Measurements from ENCODE around the gene SNTA1. TPM values are rescaled to one million over a fixed set of nuclear protein-coding genes. Genes with fewer than 3 reads are reported as not detected.
A peak's percentile ranks its signal among the peaks of the same experiment; 100 is the strongest.

Gene SNTA1
- total and polyA plus RNA-seq, 9 of the 15 experiments (the other 6 are each of a cell fraction or from before 2014, with no cell fraction given): 1.2 to 40.8 (median 20.3) TPM

DNA sequence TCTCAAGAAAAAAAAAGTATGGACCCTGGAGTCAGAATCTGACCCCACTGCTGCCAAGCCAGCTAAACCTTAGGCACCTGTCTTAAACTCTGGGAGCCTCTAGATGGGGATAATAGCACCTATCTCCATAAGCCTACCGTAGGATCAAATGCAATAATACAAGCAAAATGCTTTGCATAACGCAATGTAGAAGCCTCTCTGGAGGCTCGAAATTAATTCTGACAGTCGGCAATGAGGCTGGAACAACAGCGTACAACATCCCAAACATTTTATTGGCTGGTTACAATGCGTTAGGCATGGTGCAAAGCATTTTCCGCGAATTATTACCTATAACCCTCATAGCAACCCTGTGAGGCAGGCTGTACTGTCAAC lies 42.8 kb downstream of the SNTA1 start:
- WGBS (ENCODE audit: insufficient coverage, low coverage, missing lambda C conversion rate): 0% methylated on average over 8 of the region's 8 CpGs
- intact Hi-C loops (cut with micrococcal nuclease): loop anchor here (5.0 kb wide), 2 partner anchors 42 to 252 kb away; partner anchors contain the start of gene SNTA1
- peak overlapping the region; percentile 84 for H2AFZ ChIP-seq (ENCODE audit: low read depth, low read length)
- H3K4me1 ChIP-seq (replicated peaks in 1 of 2; ENCODE audit: control insufficient read depth in 2 of 2, insufficient read depth in 2 of 2, low read length in 2 of 2): peaks cover 10 to 14% of the 10 kb centered on the region in 2 experiments
- ChIA-PET POLR2A (interaction anchor here (0.9 to 1.6 kb wide), 4 partner anchors 10 to 41 kb away, joined by 3 to 9 read pairs (median 4); no protein-coding TSS in a partner anchor), CTCF (ENCODE audit: low intra/inter-chr PET ratio) (no interaction called here)
- H3K36me3 ChIP-seq (ENCODE audit: control insufficient read depth, insufficient read depth, low read length): peaks cover 38% of the 10 kb centered on the region; the same call in 2 of the 3 replicates
- BruUV-seq (replicated peaks): TSS peak; percentile 62
- H3K27ac ChIP-seq (ENCODE audit: extremely low read depth, low read depth, low read length): peak overlapping the region; percentile 75
- in situ Hi-C loops (cut with MboI): no loop called here
- peak overlapping the region; percentile 88 for H3K4me3 ChIP-seq
- H3K9me1 ChIP-seq (ENCODE audit: control insufficient read depth, insufficient read depth, low read length): no peaks in the 10 kb centered on the region
- H4K20me1 ChIP-seq (replicated peaks; ENCODE audit: control insufficient read depth, insufficient read depth, low read length): peaks cover 18% of the 10 kb centered on the region; the same call in 1 of the 2 replicates
- H3K9me3 ChIP-seq (replicated peaks; ENCODE audit: control insufficient read depth, insufficient read depth, low read depth, low read length): no peaks in the 10 kb centered on the region
- DNase-seq (ENCODE audit: extremely low read depth in 1 of 4, low spot score in 3 of 4) (peak in 3 of 4 experiments; percentile 31 to 53 (median 53)), FAIRE-seq (peak; percentile 58), ATAC-seq (peak; percentile 78)
- no peaks in the 10 kb centered on the region for H3K27me3 ChIP-seq (ENCODE audit: control insufficient read depth in 2 of 2, insufficient read depth in 2 of 2, low read length in 2 of 2)
- peak overlapping the region; percentile 93 for H3K4me2 ChIP-seq (ENCODE audit: insufficient read depth, low read length)
- H3K79me2 ChIP-seq (ENCODE audit: control insufficient read depth, insufficient read depth, low read length): peaks cover 71% of the 10 kb centered on the region
- peak overlapping the region; percentile 81 to 98 for H3K9ac ChIP-seq (ENCODE audit: insufficient read depth in 1 of 2, low read depth in 2 of 2, low read length in 2 of 2)
- TF ChIP-seq CTBP1 (IDR thresholded peaks at IDR 0.05; ENCODE audit: borderline replicate concordance): no peak
- TF ChIP-seq NBN (IDR thresholded peaks at IDR 0.05; ENCODE audit: low read depth): no peak
- TF ChIP-seq CTCF (IDR thresholded peaks at IDR 0.05 in 2 of 3, conservative IDR thresholded peaks at IDR 0.05 in 1 of 3; ENCODE audit: insufficient read depth in 2 of 3, low read depth in 1 of 3, low read length in 3 of 3): peak; percentile 34 to 57 (median 36); a peak in 5 of 6 replicates
- TF ChIP-seq SNIP1 (IDR thresholded peaks at IDR 0.05; ENCODE audit: low read depth): no peak
- TF ChIP-seq RBM34 (IDR thresholded peaks at IDR 0.05; ENCODE audit: borderline replicate concordance, insufficient read depth, low read length): no peak
- TF ChIP-seq ZNF644 (tag; IDR thresholded peaks at IDR 0.05; ENCODE audit: low read depth): no peak
- TF ChIP-seq, protein P1, sequence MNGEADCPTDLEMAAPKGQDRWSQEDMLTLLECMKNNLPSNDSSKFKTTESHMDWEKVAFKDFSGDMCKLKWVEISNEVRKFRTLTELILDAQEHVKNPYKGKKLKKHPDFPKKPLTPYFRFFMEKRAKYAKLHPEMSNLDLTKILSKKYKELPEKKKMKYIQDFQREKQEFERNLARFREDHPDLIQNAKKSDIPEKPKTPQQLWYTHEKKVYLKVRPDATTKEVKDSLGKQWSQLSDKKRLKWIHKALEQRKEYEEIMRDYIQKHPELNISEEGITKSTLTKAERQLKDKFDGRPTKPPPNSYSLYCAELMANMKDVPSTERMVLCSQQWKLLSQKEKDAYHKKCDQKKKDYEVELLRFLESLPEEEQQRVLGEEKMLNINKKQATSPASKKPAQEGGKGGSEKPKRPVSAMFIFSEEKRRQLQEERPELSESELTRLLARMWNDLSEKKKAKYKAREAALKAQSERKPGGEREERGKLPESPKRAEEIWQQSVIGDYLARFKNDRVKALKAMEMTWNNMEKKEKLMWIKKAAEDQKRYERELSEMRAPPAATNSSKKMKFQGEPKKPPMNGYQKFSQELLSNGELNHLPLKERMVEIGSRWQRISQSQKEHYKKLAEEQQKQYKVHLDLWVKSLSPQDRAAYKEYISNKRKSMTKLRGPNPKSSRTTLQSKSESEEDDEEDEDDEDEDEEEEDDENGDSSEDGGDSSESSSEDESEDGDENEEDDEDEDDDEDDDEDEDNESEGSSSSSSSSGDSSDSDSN (IDR thresholded peaks at IDR 0.05; ENCODE audit: borderline replicate concordance in 1 of 2, low read depth in 2 of 2, low read length in 2 of 2): no peak
- TF ChIP-seq GTF2E2 (tag; IDR thresholded peaks at IDR 0.05): peak; percentile 57
- no peak for TF ChIP-seq ETV1 (tag; conservative IDR thresholded peaks at IDR 0.05; ENCODE audit: low read depth)
- no peak for TF ChIP-seq ZNF280B (CRISPR knock-in tag; IDR thresholded peaks at IDR 0.05)
- no peak for TF ChIP-seq HMG20A (CRISPR knock-in tag; conservative IDR thresholded peaks at IDR 0.05)
- TF ChIP-seq ELF4 (CRISPR knock-in tag; IDR thresholded peaks at IDR 0.05): no peak
- peak in 1 of 2 experiments; percentile 49; a peak in 2 of 4 replicates for TF ChIP-seq RAD21 (CRISPR knock-in tag; conservative IDR thresholded peaks at IDR 0.05 in 1 of 2, IDR thresholded peaks at IDR 0.05 in 1 of 2)
- no peak for TF ChIP-seq ZEB2 (IDR thresholded peaks at IDR 0.05)
- no peak for TF ChIP-seq SAFB (IDR thresholded peaks at IDR 0.05; ENCODE audit: borderline replicate concordance, low read depth, low read length)
- no peak for TF ChIP-seq MLX (CRISPR knock-in tag; conservative IDR thresholded peaks at IDR 0.05)
